RWPE2 (cell line): ENCODE results near the gene GLMN.

ENCODE experiments used
- ATAC-seq: fragments of 200-7000 bp; cut with Tn5 transposase; 3 replicates; pipeline ENCODE4 v1.9.1; 2021; ENCODE audit warnings: low read depth
- DNase-seq: peaks from one replicate; pipeline ENCODE4 v3.0.0-alpha.2; 2020; ENCODE audit warnings: low spot score
- H3K27ac ChIP-seq: fragments of 450-650 bp; 2 replicates; pipeline ENCODE4 v1.5.1; 2017; ENCODE audit warnings: mild to moderate bottlenecking; ENCODE audit not compliant: poor library complexity, severe bottlenecking
- H3K27me3 ChIP-seq: fragments of 250-450 bp; sonication (Bioruptor Pico); 2 replicates; pipeline ENCODE4 v1.5.1; 2021; ENCODE audit warnings: mild to moderate bottlenecking, moderate library complexity; ENCODE audit not compliant: insufficient read depth, poor library complexity, severe bottlenecking
- H3K36me3 ChIP-seq: fragments of 250-450 bp; sonication (Bioruptor Pico); 2 replicates; pipeline ENCODE4 v1.5.1; 2020; ENCODE audit warnings: low read depth, mild to moderate bottlenecking, moderate library complexity
- H3K4me1 ChIP-seq: fragments of 250-450 bp; sonication (Bioruptor Pico); 2 replicates; pipeline ENCODE4 v1.5.1; 2021; ENCODE audit warnings: mild to moderate bottlenecking, moderate library complexity; ENCODE audit not compliant: insufficient read depth, poor library complexity, severe bottlenecking
- H3K4me3 ChIP-seq: fragments of 250-450 bp; sonication (Bioruptor Pico); 2 replicates; pipeline ENCODE4 v1.5.1; 2021; ENCODE audit warnings: mild to moderate bottlenecking, moderate library complexity; ENCODE audit not compliant: severe bottlenecking
- H3K9me3 ChIP-seq: fragments of 250-450 bp; sonication (Bioruptor Pico); 2 replicates; pipeline ENCODE4 v1.5.1; 2021; ENCODE audit warnings: mild to moderate bottlenecking, moderate library complexity; ENCODE audit not compliant: severe bottlenecking
- CTCF ChIP-seq: fragments of 450-650 bp; IDR thresholded peaks from one replicate; pipeline ENCODE4 v1.5.1; 2017; ENCODE audit warnings: mild to moderate bottlenecking, moderate library complexity; ENCODE audit not compliant: poor library complexity, severe bottlenecking

The GLMN gene

GRCh38 chr1:92210701-92211100, 88.1 kb downstream of the GLMN start:
- DNase-seq (no peak), ATAC-seq (no peak; the same call in 2 of the 3 replicates)
- no peak overlapping the region for H3K27ac ChIP-seq
- H3K27me3 ChIP-seq: no peaks in the 10 kb centered on the region
- H3K9me3 ChIP-seq: no peaks in the 10 kb centered on the region
- H3K4me3 ChIP-seq: no peak overlapping the region
- H3K4me1 ChIP-seq: no peaks in the 10 kb centered on the region
- H3K36me3 ChIP-seq: no peaks in the 10 kb centered on the region
- TF ChIP-seq CTCF: no peak

- DNase-seq (no peak), ATAC-seq (no peak)
- H3K9me3 ChIP-seq: no peaks in the 10 kb centered on the region
- no peak for TF ChIP-seq CTCF
- H3K4me1 ChIP-seq: no peaks in the 10 kb centered on the region
- H3K27ac ChIP-seq: no peak overlapping the region
- H3K36me3 ChIP-seq: no peaks in the 10 kb centered on the region
- H3K4me3 ChIP-seq: no peak overlapping the region
- H3K27me3 ChIP-seq: no peaks in the 10 kb centered on the region
These were observed 95.7 kb downstream of the GLMN start for GRCh38 chr1:92203105-92203504.

- Histone ChIP-seq H3K27ac (no peak overlapping the region), H3K36me3 (no peaks in the 10 kb centered on the region), H3K9me3 (no peaks in the 10 kb centered on the region), H3K4me3 (no peak overlapping the region), H3K4me1 (no peaks in the 10 kb centered on the region), H3K27me3 (no peaks in the 10 kb centered on the region)
- ATAC-seq: no peak
- DNase-seq: no peak
- no peak for TF ChIP-seq CTCF
These were observed 96.8 kb downstream of the GLMN start for GRCh38 chr1:92201973-92202372.
